ENCODE results near the gene SFMBT2. TPM values are rescaled to one million over a fixed set of nuclear protein-coding genes. Genes with fewer than 3 reads are reported as not detected.
A peak's percentile ranks its signal among the peaks of the same experiment; 100 is the strongest.

The SFMBT2 gene
- total RNA-seq, 4 donors from 2014 or later: 1.2 to 5.5 (median 3.2) TPM

GRCh38 chr10:7264313-7264756 lies 146.5 kb downstream of the SFMBT2 start:
- H3K9me3 ChIP-seq: no peaks in the 10 kb centered on the region
- 79% methylated on average over 7 of the region's 7 CpGs for WGBS
- H3K4me3 ChIP-seq: no peak overlapping the region
- peaks cover 9% of the 10 kb centered on the region for H3K4me1 ChIP-seq
- no peaks in the 10 kb centered on the region for H3K27me3 ChIP-seq
- no peaks in the 10 kb centered on the region for H3K36me3 ChIP-seq
- TF ChIP-seq CTCF (IDR thresholded peaks at IDR 0.05) (no peak), POLR2A (IDR thresholded peaks at IDR 0.05) (no peak), POLR2AphosphoS5 (IDR thresholded peaks at IDR 0.05) (no peak), EP300 (IDR thresholded peaks at IDR 0.05) (no peak)
- no peak for DNase-seq (ENCODE audit: low spot score in 2 of 2)
- no peak overlapping the region for H3K27ac ChIP-seq

- TF ChIP-seq POLR2AphosphoS5 (IDR thresholded peaks at IDR 0.05): no peak
- no peak for TF ChIP-seq CTCF (IDR thresholded peaks at IDR 0.05)
- TF ChIP-seq EP300 (IDR thresholded peaks at IDR 0.05): no peak
- TF ChIP-seq POLR2A (IDR thresholded peaks at IDR 0.05): no peak
- Histone ChIP-seq H3K27me3 (no peaks in the 10 kb centered on the region), H3K4me3 (no peak overlapping the region), H3K9me3 (no peaks in the 10 kb centered on the region), H3K4me1 (peaks cover 5% of the 10 kb centered on the region), H3K27ac (no peak overlapping the region), H3K36me3 (no peaks in the 10 kb centered on the region)
- 91% methylated on average over 5 of the region's 5 CpGs for WGBS
- no peak for DNase-seq (ENCODE audit: low spot score in 2 of 2)
Measured at GRCh38 chr10:7263616-7264015, 147.2 kb downstream of the SFMBT2 start.

GRCh38 chr10:7261351-7261750 lies 149.5 kb downstream of the SFMBT2 start:
- TF ChIP-seq EP300 (IDR thresholded peaks at IDR 0.05) (no peak), POLR2AphosphoS5 (IDR thresholded peaks at IDR 0.05) (no peak), CTCF (IDR thresholded peaks at IDR 0.05) (no peak), POLR2A (IDR thresholded peaks at IDR 0.05) (no peak)
- Histone ChIP-seq H3K27me3 (no peaks in the 10 kb centered on the region), H3K27ac (no peak overlapping the region), H3K4me1 (peaks cover 5% of the 10 kb centered on the region), H3K36me3 (no peaks in the 10 kb centered on the region), H3K9me3 (no peaks in the 10 kb centered on the region), H3K4me3 (no peak overlapping the region)
- DNase-seq (ENCODE audit: low spot score in 2 of 2): no peak
- WGBS: 82% methylated on average over 5 of the region's 5 CpGs

GRCh38 chr10:7260912-7261311 lies 149.9 kb downstream of the SFMBT2 start:
- Histone ChIP-seq H3K4me1 (peaks cover 5% of the 10 kb centered on the region), H3K27me3 (no peaks in the 10 kb centered on the region), H3K9me3 (no peaks in the 10 kb centered on the region), H3K36me3 (no peaks in the 10 kb centered on the region), H3K27ac (no peak overlapping the region), H3K4me3 (no peak overlapping the region)
- WGBS: 82% methylated on average over 8 of the region's 8 CpGs
- TF ChIP-seq EP300 (IDR thresholded peaks at IDR 0.05) (no peak), CTCF (IDR thresholded peaks at IDR 0.05) (no peak), POLR2AphosphoS5 (IDR thresholded peaks at IDR 0.05) (no peak), POLR2A (IDR thresholded peaks at IDR 0.05) (no peak)
- no peak for DNase-seq (ENCODE audit: low spot score in 2 of 2)

GRCh38 chr10:7260412-7260900 lies 150.4 kb downstream of the SFMBT2 start:
- WGBS: 14% methylated on average over 3 of the region's 3 CpGs
- Histone ChIP-seq H3K9me3 (no peaks in the 10 kb centered on the region), H3K27me3 (no peaks in the 10 kb centered on the region), H3K4me1 (peaks cover 5% of the 10 kb centered on the region), H3K27ac (no peak overlapping the region), H3K4me3 (no peak overlapping the region), H3K36me3 (no peaks in the 10 kb centered on the region)
- DNase-seq (ENCODE audit: low spot score in 2 of 2): peak in 1 of 2 donors; percentile 73
- TF ChIP-seq EP300 (IDR thresholded peaks at IDR 0.05) (no peak), CTCF (IDR thresholded peaks at IDR 0.05) (peak; percentile 40 to 66)

All from suprapubic skin (tissue), 4 donors.